ENCODE results near the gene DCLK3.

GRCh38 chr3:36750737-36751136 lies 13.6 kb downstream of the DCLK3 start:
- TF ChIP-seq SP1 (IDR thresholded peaks at IDR 0.05) (no peak), ZNF384 (IDR thresholded peaks at IDR 0.05) (no peak), LEF1 (IDR thresholded peaks at IDR 0.05; ENCODE audit: borderline replicate concordance) (no peak), NFRKB (IDR thresholded peaks at IDR 0.05) (no peak), BHLHE40 (IDR thresholded peaks at IDR 0.05; ENCODE audit: borderline replicate concordance) (no peak), HDGF (IDR thresholded peaks at IDR 0.05; ENCODE audit: borderline replicate concordance) (no peak), SUZ12 (IDR thresholded peaks at IDR 0.05) (no peak), ARNT (IDR thresholded peaks at IDR 0.05) (no peak), PKNOX1 (IDR thresholded peaks at IDR 0.05) (no peak), FOXA1 (IDR thresholded peaks at IDR 0.05) (no peak), FOXM1 (IDR thresholded peaks at IDR 0.05; ENCODE audit: borderline replicate concordance) (no peak)

Measured in HEK293T (cell line).